Stimulated activated CD8-positive, alpha-beta memory T cell treated with anti-CD3 and anti-CD28 coated beads, Interleukin-7, amount 100 ng/mL, for 4 hours (primary cell): Measurements from ENCODE around the gene REG4.
A peak's percentile ranks its signal among the peaks of the same experiment; 100 is the strongest.
"Not testable (repeated sequence)": the region's sequence is repeated elsewhere in the genome, so short reads cannot be mapped to it uniquely, and the experiment has no call there.

Experiments used
- DNase-seq, 2 donors: peaks; one replicate each; pipeline ENCODE4 v3.0.0-alpha.2; 2020; ENCODE audit warnings: low read depth in 2 of 2

The REG4 gene

GRCh38 chr1:119811387-119811786 lies at the start of gene REG4:
REG4 (minus strand) TSS chr1:119811460; CDS start chr1:119808769, 2,691 bp downstream.
- DNase-seq = no peak

- DNase-seq = no peak
Measured at GRCh38 chr1:119859647-119860046, 48.4 kb upstream of the REG4 start.

GRCh38 chr1:119858556-119859214 lies 47.4 kb upstream of the REG4 start:
- not testable (repeated sequence) for DNase-seq

DNA sequence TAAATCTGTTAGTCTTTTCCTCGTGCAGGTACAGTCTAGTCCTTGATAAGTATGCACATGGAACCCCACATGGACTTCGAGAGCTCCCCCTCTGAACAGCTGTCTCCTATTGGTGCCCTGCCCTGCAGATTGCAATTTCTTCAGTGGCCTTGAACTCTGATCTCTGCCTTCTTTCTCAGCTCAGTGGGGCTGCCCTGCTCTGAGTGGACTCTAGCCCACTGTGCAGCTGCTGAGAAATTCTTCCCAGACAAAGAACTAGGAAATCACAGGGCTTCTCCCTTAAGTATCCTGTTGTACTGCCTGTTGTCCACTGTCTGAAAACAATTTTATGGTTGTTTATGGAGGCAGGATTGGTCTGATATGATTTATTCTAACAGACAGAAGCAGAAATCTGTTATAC lies 46.9 kb upstream of the REG4 start:
- DNase-seq = no peak

GRCh38 chr1:119853155-119853554 lies 41.9 kb upstream of the REG4 start:
- DNase-seq = no peak

DNA sequence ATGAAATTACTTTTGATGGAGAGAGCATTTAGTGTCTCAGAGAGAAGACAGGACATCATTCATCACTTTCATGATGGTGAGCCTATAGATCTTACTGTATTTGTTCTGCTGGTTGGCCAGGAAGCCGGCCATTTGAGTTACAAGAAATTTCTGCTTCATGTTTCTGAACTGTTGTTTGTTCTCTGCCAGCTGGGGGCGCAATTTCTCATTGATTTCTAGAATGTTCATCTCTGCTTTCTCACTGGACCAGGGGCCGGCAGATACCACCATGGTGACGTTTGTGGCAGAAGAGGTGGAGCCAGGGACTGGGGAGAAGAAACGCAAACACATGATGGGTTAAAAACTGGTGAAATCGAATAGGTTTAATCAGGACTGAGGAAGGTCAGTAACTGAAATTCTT lies 32.9 kb upstream of the REG4 start:
- DNase-seq = not testable (repeated sequence)

DNA sequence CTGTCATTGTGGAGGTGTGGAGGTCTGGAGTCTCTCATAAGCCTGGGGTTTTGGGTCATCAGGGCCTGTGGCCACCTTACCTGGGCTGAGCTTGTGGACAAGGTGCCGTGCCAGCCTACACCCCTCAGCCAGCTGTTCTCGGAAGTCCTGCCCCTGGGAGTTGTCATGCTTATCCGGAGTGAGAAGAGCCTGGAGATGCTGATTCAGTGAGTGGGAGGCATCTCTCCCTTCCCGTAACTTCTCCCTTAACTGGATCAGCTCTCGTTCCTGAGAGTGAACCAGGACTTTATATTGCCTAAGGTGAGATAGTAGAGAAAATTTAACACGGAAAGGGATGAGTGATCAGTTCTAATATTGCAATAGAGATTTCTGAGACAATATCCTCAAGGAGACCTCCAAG lies 30.0 kb upstream of the REG4 start:
- DNase-seq = no peak

DNA sequence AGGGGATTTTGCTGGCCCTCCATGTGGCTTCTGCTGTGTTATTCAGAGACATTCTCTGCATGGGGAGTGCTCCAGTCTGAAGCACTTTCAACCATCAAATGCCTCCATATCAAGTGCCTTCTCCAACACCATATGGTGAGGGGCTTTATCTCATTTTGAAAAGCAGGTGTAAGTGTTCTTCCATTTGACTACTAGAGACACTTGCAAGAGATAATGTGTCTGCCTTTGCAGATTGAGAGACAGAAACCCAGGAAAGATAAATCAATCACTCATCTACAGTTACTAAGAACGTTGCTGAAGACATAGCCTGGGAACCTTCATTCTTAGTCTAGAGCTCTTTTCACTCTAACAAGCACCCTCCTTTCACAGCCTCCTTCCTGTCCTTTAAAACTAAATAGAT lies 29.5 kb upstream of the REG4 start:
- no peak for DNase-seq

GRCh38 chr1:119838236-119838635 lies 27.0 kb upstream of the REG4 start:
- no peak for DNase-seq

DNA sequence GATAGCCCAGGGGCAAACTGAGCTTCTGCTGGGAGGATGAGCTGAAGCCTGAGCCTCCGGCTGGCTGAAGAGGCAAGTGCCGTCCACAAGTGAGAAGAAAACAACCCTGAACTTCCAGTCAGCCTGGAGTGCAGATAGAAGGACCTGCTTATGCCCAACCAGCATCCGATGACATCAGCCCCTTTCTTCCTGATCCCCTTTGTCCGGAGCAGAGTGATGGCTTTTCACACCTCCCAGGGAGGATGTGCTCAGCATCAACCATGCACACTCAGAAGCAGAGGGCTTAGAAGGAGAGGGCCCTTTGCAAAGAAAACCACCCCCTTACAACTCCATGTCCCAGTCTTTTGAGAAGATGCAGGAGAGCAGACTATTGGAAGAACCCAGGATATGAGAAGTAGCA lies 23.7 kb upstream of the REG4 start:
- DNase-seq = no peak

GRCh38 chr1:119831027-119831426 lies 19.8 kb upstream of the REG4 start:
- no peak for DNase-seq

GRCh38 chr1:119829625-119830024 lies 18.4 kb upstream of the REG4 start:
- no peak for DNase-seq

- not testable (repeated sequence) for DNase-seq
Measured at GRCh38 chr1:119829006-119829405, 17.7 kb upstream of the REG4 start.

DNA sequence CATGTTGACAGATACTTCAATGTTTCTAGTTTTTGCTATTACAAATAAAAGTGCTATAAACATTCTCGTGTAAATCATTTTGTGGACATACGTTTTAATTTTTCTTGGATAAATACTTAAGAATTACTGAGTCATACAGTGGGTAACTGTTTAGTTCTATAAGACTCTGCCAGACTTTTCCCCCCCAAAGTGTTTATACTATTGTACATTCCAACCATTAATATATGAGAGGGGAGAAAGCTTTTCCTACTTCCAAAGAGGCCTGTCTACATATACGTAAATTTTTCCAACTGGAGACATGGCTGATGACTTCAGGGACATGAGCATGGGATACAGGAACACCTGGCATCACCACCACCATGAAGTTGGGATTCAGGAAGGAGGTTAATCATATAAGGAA lies 17.0 kb upstream of the REG4 start:
- no peak for DNase-seq

- no peak for DNase-seq
Measured at GRCh38 chr1:119827010-119827409, 15.8 kb upstream of the REG4 start.

DNA sequence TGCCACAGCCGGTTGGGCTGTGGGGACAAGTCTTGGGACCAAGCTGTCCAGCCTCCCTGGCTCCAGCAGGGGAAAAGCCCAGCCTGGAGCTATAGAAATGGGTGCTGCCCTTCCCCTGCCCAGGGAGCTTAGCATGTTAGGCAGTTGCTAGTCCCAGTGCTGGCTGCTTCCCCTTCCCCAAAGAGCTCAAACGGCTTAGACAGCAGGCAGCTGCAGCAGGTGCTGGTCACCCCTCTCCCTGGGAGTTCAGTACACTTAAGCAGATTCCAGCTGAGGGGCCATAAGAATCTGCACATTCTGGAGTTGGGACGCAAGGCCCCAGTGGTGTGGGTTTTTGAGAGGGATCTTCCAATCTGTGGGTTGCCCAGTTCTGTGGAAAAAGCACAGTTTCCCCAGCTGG lies 11.1 kb upstream of the REG4 start:
- no peak for DNase-seq

GRCh38 chr1:119818181-119818580 lies 6.9 kb upstream of the REG4 start:
- DNase-seq = no peak

DNA sequence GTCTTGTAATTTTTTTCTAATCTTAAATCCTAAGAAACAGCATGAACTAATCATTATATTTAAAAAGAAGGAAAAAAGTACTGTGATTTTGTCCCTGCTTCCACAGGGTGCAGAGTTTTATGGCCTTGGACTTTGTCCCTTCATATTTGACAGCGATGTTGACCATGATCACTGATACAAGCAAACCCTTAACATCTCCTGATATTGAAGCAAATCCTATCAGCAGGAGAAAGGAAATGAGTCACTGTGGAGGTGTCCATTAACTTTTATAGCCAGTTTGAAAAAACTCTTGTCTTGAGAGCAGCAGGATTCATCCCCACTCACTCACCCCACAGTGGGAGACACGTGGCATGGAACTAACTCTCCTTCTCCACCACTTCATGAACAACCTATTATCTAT lies 5.1 kb upstream of the REG4 start:
- no peak for DNase-seq

- no peak for DNase-seq
Measured at GRCh38 chr1:119815928-119816327, 4.7 kb upstream of the REG4 start.

GRCh38 chr1:119815361-119815760 lies 4.1 kb upstream of the REG4 start:
- no peak for DNase-seq

DNA sequence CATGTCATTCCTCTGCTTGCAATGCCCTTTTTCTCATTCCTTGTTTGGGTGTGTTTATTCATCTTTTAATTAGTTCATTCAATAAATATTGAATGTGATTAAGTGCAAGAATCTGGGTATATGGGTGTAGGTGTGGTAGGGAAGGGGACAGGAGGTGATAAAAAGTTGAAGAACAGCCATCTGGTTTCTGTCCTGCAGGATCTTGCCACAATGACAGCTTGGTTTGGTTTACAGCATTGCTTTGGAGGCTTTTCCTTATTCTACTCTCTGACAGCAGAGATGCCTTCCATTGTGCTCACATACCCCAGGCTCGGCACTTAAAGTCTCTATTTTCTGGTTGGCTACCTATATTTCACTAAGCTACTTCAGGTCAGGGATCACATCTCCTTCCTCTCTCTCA lies 3.0 kb upstream of the REG4 start:
- no peak for DNase-seq

DNA sequence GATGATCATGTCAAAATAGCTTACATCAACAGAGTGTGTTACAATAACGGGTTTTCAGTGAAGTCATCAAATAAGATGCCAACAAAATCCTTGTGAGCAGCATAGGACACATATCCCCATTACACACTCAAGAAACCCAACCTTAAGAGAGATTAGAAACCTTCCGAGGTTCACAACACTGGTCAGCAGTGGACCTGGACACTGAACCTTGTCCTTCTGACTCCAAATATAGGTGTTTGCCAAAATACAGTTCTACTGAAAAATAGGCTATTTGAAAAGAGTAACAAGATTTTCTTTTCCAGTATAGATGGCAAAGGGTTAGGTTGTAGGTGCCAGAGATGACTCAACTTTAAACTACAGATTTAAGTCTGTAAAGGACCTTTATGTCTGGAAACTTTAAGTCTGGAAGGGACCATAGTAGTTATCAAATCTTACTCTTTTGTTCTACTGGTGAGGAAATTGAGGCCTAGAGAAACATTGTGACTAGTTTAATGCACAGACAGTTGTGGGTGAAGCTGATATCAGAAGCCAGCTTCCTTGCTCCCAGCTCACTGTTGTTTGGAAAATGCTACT lies 811 bp upstream of the REG4 start:
- no peak for DNase-seq

DNA sequence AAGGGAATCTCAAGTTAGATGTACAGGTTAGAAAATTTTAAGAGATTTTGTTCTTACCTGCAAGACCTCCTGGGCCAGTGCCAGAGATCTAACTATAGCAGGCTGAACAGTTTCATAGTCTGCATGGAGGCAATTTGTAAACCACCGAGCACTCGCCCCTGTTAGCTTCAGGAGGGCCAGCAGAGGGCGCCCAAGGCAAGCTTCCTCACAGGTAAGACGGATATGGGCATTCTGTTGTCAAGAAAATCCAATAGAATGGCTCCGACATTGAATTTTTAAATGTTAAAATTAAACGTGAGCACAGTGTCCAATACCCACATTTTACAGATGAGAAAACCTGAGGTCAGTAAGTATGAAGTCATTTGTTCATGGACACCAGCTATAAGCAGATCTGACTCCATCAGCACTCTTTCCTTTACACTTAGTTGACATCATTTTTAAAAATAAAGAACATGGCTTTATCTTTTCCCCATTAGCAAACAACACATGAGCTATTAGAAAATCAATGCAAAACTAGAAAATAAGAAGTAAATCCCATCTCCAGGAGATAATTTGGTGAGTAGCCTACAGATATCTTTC lies 2.2 kb downstream of the REG4 start:
- DNase-seq = peak; percentile 38 to 50

DNA sequence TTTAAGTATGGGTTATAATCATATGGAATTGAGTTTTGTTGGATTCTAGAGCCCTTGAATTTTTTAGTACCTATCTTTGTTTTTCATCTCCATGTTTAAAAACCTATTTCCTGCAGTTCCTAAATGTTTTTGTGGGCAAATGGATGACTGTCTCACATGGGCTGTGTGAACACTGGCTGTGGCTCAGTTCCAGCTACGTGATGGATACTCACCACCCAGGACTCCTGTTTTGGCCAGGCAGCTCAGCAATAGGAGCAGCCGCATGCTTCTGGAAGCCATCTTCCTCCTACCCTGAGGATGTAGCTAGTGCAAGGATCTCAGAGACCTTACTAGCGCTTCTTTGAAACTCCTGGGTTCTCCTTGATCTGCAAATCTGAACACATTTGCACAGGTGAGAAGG lies 2.8 kb downstream of the REG4 start:
- no peak for DNase-seq
